ENCODE data around the gene LACTBL1.
"Not testable (repeated sequence)": the region's sequence is repeated elsewhere in the genome, so short reads cannot be mapped to it uniquely, and the experiment has no call there.

Gene LACTBL1

DNA sequence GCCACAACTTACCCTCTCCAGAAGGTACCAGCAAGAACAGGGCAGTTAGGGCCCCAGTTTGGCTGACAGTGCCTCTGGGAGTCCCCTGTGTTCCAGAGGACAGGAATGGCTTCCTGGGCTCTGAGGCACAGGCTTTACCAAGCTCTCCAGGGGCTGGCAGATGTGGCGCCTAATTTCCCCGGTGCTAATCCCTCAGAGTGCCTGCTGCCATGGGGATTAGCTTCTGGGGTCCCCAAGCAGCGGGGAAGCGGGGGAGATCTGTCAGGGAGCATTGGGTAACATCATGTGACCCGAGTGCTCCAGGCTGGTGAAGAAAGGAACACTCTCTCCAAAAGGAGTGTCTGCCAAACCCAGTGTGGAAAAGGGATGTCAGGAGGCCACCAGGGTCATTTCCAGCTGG is at the start of gene LACTBL1:
TSS of gene LACTBL1 (minus strand) at position 107 of the 400 bp plus-strand sequence. CDS start 550 bp downstream, outside the sequence.
- no peak for DNase-seq

DNA sequence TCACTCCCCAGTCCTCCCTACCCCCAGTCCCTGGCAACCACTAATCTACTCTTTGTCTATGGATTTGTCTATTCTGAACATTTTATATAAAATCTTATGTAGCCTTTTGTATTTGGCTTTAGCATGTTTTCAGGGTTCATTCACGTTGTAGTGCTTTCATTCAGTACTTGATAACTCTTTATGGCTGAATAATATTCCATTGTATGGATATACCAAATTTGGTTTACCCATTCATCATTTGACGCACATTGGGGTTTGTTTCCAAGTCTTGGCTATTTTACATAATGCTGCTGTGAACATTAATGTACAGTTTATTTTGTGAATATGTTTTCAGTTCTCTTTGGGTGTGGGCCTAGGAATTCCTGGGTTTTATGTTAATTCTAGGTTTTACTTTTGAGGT is 49.2 kb upstream of the LACTBL1 start:
- no peak for DNase-seq

DNA sequence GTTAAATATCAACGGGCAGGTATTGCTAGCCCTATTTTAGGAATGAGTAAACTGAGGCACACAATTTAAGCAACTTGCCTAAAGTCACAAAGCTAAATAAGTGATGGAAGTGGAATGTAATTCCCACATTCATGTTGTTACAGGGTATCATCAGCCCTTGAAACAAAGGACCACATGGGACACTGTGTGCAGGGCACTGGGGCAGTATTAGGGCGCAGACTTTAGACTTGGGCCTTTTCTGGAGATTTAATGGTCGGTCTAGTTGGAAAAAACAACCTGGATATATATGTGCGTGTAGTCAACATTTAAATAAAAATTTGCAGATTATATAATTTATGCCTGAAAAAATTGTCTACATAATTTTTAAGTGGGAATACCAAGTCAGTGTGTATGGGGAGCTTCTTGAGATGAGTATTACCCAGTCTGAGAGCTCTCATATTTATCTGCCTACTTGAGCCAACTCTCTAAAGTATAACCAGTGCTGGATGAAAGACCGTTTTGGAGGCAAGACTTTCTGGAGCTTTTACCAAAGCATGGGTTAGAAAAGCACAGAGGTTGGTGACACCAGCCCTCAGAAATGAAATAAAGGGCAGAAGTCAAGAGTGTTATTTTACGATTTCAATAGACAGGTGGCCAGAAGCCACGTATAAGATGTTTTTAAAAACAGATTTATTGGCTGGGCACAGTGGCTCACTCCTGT is 48.2 kb upstream of the LACTBL1 start:
- DNase-seq = no peak

DNA sequence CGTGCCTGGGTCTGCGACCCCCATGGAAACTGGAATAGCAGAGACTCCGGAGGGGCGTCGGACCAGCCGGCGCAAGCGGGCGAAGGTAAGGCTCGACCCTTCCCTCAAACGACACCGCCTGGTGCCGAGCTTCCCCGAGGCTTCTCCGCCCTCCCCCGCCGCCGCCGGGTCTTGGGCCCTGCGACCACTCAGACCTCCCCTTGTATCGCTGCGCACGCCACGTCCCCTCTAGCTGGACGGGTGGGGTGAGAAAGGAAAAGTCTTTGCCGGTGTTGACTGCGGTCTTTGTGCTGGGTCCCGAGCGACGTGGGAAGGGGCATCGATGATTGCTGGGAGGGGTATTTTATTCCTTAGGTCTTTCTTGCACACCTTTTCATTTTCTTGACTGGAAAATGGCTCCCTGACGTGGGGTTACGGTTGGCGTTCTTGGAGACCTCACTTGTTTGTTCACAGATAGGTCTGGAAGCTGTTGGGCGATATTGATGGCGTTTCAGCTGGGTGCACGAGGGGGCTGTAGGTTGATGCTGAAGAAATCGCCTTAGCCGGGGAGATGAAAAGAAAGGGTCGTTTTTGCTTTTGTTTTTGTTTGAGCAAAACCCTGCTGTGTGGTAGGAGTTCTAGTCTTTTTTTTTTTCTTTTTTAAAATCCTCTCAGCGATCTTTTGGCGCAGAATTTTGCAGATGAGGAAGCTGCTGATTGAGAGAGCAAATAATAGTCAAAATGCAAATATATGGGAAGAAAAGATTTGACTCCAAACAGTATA is 47.4 kb upstream of the LACTBL1 start:
- DNase-seq = peak; percentile 17

GRCh38 chr1:23019094-23019862 is 46.6 kb upstream of the LACTBL1 start, which contains the start of gene KDM1A:
Gene KDM1A (plus strand): TSS chr1:23019468. CDS start chr1:23019597, 129 bp downstream.
- DNase-seq = peak; percentile 94

DNA sequence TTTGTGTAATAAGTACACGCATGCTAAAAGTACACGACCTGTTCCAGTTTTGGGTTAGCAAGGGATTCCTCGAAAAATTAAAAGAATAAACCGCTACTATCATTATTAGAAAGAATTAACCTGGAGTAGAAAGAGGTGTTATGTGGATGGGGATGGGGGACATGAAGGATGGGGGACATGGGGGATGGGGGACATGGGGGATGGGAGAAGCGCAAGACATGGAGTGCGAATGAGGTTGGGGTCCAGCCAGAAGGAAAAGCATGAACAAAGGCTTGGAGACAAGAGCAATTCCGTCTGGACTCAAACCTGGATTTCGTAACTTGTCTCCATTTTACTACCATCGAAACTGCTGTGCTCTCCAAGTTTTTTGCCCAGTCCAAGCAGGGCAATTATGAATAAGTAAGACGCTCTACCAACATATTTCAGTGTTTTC is 46.0 kb upstream of the LACTBL1 start:
- DNase-seq = no peak

DNA sequence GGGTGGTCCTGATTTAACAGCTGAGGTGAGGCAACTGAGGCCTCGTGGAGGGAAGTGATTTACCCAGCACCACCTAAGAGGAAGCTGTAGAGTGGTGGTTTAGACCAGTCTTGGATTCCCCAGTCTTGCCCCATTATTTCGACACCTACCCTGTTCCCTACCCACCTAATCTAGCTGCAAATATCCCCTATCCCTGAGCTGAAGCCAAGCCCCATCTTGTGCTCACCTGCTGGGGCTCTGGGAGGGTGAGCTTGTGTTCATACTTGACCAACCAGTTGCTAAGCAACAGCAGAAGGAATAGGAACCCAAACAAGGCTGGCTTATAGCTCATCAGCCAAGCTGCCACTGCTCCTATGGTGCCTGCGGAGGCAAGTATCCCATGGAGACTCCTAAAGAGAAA is 41.0 kb upstream of the LACTBL1 start:
- no peak for DNase-seq

GRCh38 chr1:23010025-23010424 is 37.4 kb upstream of the LACTBL1 start:
- not testable (repeated sequence) for DNase-seq

DNA sequence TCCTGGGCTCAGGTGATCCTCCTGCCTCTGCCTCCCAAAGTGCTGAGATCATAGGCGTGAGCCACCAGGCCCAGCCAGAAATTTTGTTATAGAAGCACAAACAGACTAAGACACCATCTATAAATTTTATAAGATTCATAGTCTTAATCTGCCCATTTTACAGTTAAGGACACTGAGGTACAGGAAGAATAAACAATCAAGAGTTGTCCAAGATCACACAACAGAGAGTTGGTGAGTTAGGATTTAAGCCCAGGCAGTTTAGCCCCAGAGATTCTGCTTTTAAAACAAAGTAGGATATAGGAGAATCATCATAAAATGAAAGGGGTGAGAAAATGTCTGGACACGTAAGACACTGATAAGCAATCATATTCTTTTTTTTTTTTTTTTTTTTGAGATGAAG is 36.2 kb upstream of the LACTBL1 start:
- DNase-seq = no peak

DNA sequence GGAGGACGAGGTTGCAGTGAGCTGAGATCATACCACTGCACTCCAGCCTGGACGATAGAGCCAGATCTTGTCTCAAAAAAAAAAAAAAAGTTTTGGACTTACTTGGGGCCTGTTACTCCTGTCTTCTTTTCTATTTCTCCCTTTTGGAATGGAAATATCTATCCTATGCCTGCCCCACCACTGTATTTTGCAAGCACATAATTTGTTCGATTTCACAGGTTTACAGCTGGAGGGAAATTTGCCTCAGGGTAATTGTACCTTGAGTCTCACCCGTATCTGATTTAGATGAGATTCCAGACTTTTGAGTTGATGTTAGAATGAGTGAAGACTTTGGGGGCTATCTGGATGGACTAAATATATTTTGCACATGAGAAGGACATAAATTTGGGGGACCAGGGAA is 34.4 kb upstream of the LACTBL1 start:
- no peak for DNase-seq

- DNase-seq = not testable (repeated sequence)
Measured at GRCh38 chr1:23004769-23005168, 32.1 kb upstream of the LACTBL1 start.

- no peak for DNase-seq
Measured at GRCh38 chr1:23004112-23004511, 31.4 kb upstream of the LACTBL1 start.

- DNase-seq = not testable (repeated sequence)
Measured at GRCh38 chr1:23002218-23002617, 29.6 kb upstream of the LACTBL1 start.

GRCh38 chr1:23000133-23000532 is 27.5 kb upstream of the LACTBL1 start:
- not testable (repeated sequence) for DNase-seq

- DNase-seq = not testable (repeated sequence)
Measured at GRCh38 chr1:22997528-22997927, 24.9 kb upstream of the LACTBL1 start.

DNA sequence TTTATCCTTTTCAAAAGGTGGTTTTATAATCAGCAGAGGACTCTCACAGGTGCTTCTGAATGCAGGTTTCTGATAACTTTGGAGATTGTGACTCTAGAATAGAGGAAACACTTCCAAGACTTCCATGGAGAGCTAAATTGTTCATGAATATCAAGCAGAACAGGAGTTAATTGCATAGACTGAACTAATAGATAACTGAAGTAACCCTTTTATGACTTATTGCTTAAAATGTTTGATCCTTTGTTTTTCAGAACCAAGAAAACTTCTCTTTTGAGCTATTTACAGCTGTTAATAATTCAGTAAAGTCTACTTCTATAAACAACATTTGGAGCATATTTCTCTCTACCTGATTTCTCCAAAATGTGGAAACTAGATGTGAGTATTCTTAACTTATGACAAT is 23.1 kb upstream of the LACTBL1 start:
- DNase-seq = no peak

- DNase-seq = not testable (repeated sequence)
Measured at GRCh38 chr1:22993220-22993795, 20.6 kb upstream of the LACTBL1 start.

- not testable (repeated sequence) for DNase-seq
Measured at GRCh38 chr1:22992384-22992783, 19.7 kb upstream of the LACTBL1 start.

GRCh38 chr1:22983944-22984343 is 11.3 kb upstream of the LACTBL1 start:
- no peak for DNase-seq

- DNase-seq = not testable (repeated sequence)
Measured at GRCh38 chr1:22980471-22980790, 7.8 kb upstream of the LACTBL1 start.

- no peak for DNase-seq
Measured at GRCh38 chr1:22978299-22978698, 5.6 kb upstream of the LACTBL1 start.

- DNase-seq = peak; percentile 57
Measured at GRCh38 chr1:22976461-22977243, 4.0 kb upstream of the LACTBL1 start.

All from stimulated activated CD4-positive, alpha-beta T cell treated with anti-CD3 and anti-CD28 coated beads, Interleukin-1b, Interleukin-23, amount 100 ng/mL, for 48 hours (primary cell).